HCT116 (cell line): ENCODE results near the gene TNS3. TPM values are rescaled to one million over a fixed set of nuclear protein-coding genes. Genes with fewer than 3 reads are reported as not detected.

Source experiments
- ATAC-seq: fragments of 200-7000 bp; cut with Tn5 transposase; 2 replicates; pipeline ENCODE4 v1.9.1; 2020; ENCODE audit warnings: mild to moderate bottlenecking, moderate library complexity
- BruUV-seq: library from RNA; stranded (reverse); fragments of 400-500 nt; replicated peaks from 2 replicates; lab custom pipeline; 2021; lab: Mats Ljungman, UMichigan
- CTCF ChIA-PET: fragments of 300-600 bp; sonication (Branson Sonifier 250); formaldehyde crosslinking; loops from one replicate; lab custom pipeline; 2021; ENCODE audit warnings: antibody characterized with exemption; lab: Charles Lee
- POLR2A ChIA-PET: fragments of 300-600, 350-600 bp; sonication (Branson Sonifier 250); formaldehyde crosslinking; loops from one replicate; lab custom pipeline; 2021; ENCODE audit warnings: antibody characterized with exemption; lab: Charles Lee
- RAD21 ChIA-PET, 2 experiments: fragments of 300-600 bp; sonication (Branson Sonifier 250); formaldehyde crosslinking; loops; one replicate each; lab custom pipeline; 2023; ENCODE audit warnings: low total read pairs in 2 of 2; ENCODE audit not compliant: uncharacterized antibody in 2 of 2, unreplicated experiment in 2 of 2, low non-redundant PET in 1 of 2; lab: Charles Lee
- DNase-seq: peaks from one replicate; pipeline ENCODE4 v3.0.0-alpha.2; 2010; ENCODE audit warnings: low read depth, low spot score
- H2AFZ ChIP-seq: fragments of 200-600 bp; shearing (Covaris generic), sonication (generic); 2 replicates; pipeline ENCODE4 v1.6.1; 2017; ENCODE audit warnings: low read depth, mixed run types, mixed read lengths, antibody characterized with exemption, low read length; ENCODE audit not compliant: poor library complexity, severe bottlenecking
- H3K27ac ChIP-seq: 2 replicates; pipeline ENCODE4 v1.5.1; 2012; ENCODE audit warnings: low read depth, low read length
- H3K27me3 ChIP-seq: fragments of 200-600 bp; sonication (generic); 2 replicates; pipeline ENCODE4 v1.6.1; 2016; ENCODE audit warnings: mixed run types, low read length, mixed read lengths; ENCODE audit not compliant: insufficient read depth
- H3K36me3 ChIP-seq, 2 experiments: fragments of 200-500 bp in 1 of 2; fragments of 200-600 bp in 1 of 2; sonication (Bioruptor generic) in 1 of 2; sonication (generic) in 1 of 2; 2 replicates each; pipeline versions ENCODE4 v1.5.1 to v1.6.1; 2014 to 2016; ENCODE audit warnings: low read length in 2 of 2, inconsistent platforms in 1 of 2, mixed read lengths in 1 of 2, mixed run types in 1 of 2; ENCODE audit not compliant: insufficient read depth in 2 of 2, control insufficient read depth in 1 of 2
- H3K4me1 ChIP-seq, 2 experiments: fragments of 200-600 bp in 1 of 2; sonication (generic) in 1 of 2; 2 replicates each; pipeline versions ENCODE4 v1.5.1 to v1.6.1; 2012 to 2017; ENCODE audit warnings: low read length in 2 of 2, inconsistent platforms in 1 of 2, mild to moderate bottlenecking in 1 of 2, mixed read lengths in 1 of 2, mixed run types in 1 of 2, moderate library complexity in 1 of 2; ENCODE audit not compliant: insufficient read depth in 2 of 2, control insufficient read depth in 1 of 2
- H3K4me2 ChIP-seq: fragments of 200-600 bp; sonication (generic); 2 replicates; pipeline ENCODE4 v1.6.1; 2017; ENCODE audit warnings: mixed run types, low read length, mixed read lengths
- H3K4me3 ChIP-seq, 2 experiments: fragments of 200-600 bp in 1 of 2; sonication (generic) in 1 of 2; replicated peaks in 1 of 2; 2 replicates each; pipeline ENCODE4 v1.5.1; 2011 to 2016; ENCODE audit warnings: low read length in 2 of 2, control low read depth in 1 of 2, low read depth in 1 of 2, mild to moderate bottlenecking in 1 of 2, mixed read lengths in 1 of 2, mixed run types in 1 of 2
- H3K79me2 ChIP-seq: fragments of 200-600 bp; sonication (generic); 2 replicates; pipeline ENCODE4 v1.6.1; 2017; ENCODE audit warnings: mild to moderate bottlenecking, mixed run types, low read length, moderate library complexity, mixed read lengths; ENCODE audit not compliant: insufficient read depth
- H3K9ac ChIP-seq: fragments of 200-600 bp; sonication (generic); 2 replicates; pipeline ENCODE4 v1.6.1; 2016; ENCODE audit warnings: low read length, mixed read lengths
- H3K9me2 ChIP-seq: fragments of 200-600 bp; sonication (generic), shearing (Covaris generic); 2 replicates; pipeline ENCODE4 v1.6.1; 2017; ENCODE audit warnings: mixed run types, mild to moderate bottlenecking, moderate library complexity; ENCODE audit not compliant: insufficient read depth
- H3K9me3 ChIP-seq, 2 experiments: fragments of 200-500 bp in 1 of 2; fragments of 200-600 bp in 1 of 2; sonication (Bioruptor generic) in 1 of 2; sonication (generic) in 1 of 2; 2 replicates each; pipeline ENCODE4 v1.6.1; 2014 to 2017; ENCODE audit warnings: low read length in 2 of 2, mixed read lengths in 2 of 2, inconsistent platforms in 1 of 2, low read depth in 1 of 2, mild to moderate bottlenecking in 1 of 2, mixed run types in 1 of 2, moderate library complexity in 1 of 2; ENCODE audit not compliant: control insufficient read depth in 1 of 2, insufficient read depth in 1 of 2
- H4K20me1 ChIP-seq: fragments of 200-600 bp; sonication (generic), shearing (Covaris generic); 2 replicates; pipeline ENCODE4 v1.6.1; 2017; ENCODE audit warnings: mixed run types, mild to moderate bottlenecking, moderate library complexity; ENCODE audit not compliant: insufficient read depth
- CBX3 ChIP-seq: IDR thresholded peaks from 2 replicates; pipeline ENCODE4 v1.6.1; 2012; ENCODE audit warnings: low read depth
- CEBPB ChIP-seq: IDR thresholded peaks from 2 replicates; pipeline ENCODE4 v1.6.1; 2012; ENCODE audit warnings: low read depth
- EZH2 ChIP-seq: fragments of 200-600 bp; sonication (generic); IDR thresholded peaks from 2 replicates; pipeline ENCODE4 v1.6.1; 2017; ENCODE audit warnings: antibody characterized with exemption, mixed run types
- EZH2phosphoT487 ChIP-seq: fragments of 200-600 bp; IDR thresholded peaks from 2 replicates; pipeline ENCODE4 v1.6.1; 2018; ENCODE audit warnings: antibody characterized with exemption, borderline replicate concordance
- POLR2AphosphoS5 ChIP-seq: IDR thresholded peaks from 2 replicates; pipeline ENCODE4 v1.6.1; 2011; ENCODE audit warnings: mild to moderate bottlenecking, low read depth, low read length, moderate library complexity
- RAD21 ChIP-seq: IDR thresholded peaks from 2 replicates; pipeline ENCODE4 v1.6.1; 2012; ENCODE audit warnings: low read depth, mild to moderate bottlenecking
- REST ChIP-seq: IDR thresholded peaks from 2 replicates; pipeline ENCODE4 v1.6.1; 2012; ENCODE audit warnings: low read depth
- SIN3A ChIP-seq: IDR thresholded peaks from 2 replicates; pipeline ENCODE4 v1.6.1; 2012; ENCODE audit warnings: low read depth
- SP1 ChIP-seq: IDR thresholded peaks from 2 replicates; pipeline ENCODE4 v1.6.1; 2012; ENCODE audit warnings: low read depth
- TCF7L2 ChIP-seq: IDR thresholded peaks from 2 replicates; pipeline ENCODE4 v1.7.0; 2011; ENCODE audit warnings: borderline replicate concordance, inconsistent platforms; ENCODE audit not compliant: insufficient read depth, insufficient read length; ENCODE audit errors: extremely low read depth
- ZFX ChIP-seq: fragments of 450-650 bp; IDR thresholded peaks from 2 replicates; pipeline ENCODE4 v1.6.1; 2017
- ZNF274 ChIP-seq: fragments of 200-500 bp; sonication (Bioruptor generic); IDR thresholded peaks from 2 replicates; pipeline ENCODE4 v1.6.1; 2014; ENCODE audit warnings: mild to moderate bottlenecking, low read depth, low read length, inconsistent platforms
- intact Hi-C: fragments of 100-400 bp; cut with micrococcal nuclease; formaldehyde crosslinking; loops from 2 replicates; pipeline ENCODE4 v1.10.0; 2022
- total RNA-seq: library from RNA; stranded (reverse); gene quantifications from one replicate; pipeline ENCODE4 v1.2.1, GENCODE V29; 2021; ENCODE audit not compliant: unreplicated experiment
- TF ChIP-seq, protein P1 (sequence below), 3 experiments: fragments of 200-600 bp in 1 of 3; sonication (generic) in 1 of 3; IDR thresholded peaks in 2 of 3; conservative IDR thresholded peaks in 1 of 3; 2 replicates each; pipeline ENCODE4 v1.5.1; 2012 to 2017; ENCODE audit warnings: low read depth in 2 of 3, low read length in 2 of 3, antibody characterized with exemption in 1 of 3, borderline replicate concordance in 1 of 3, control low read depth in 1 of 3, mild to moderate bottlenecking in 1 of 3, mixed read lengths in 1 of 3, mixed run types in 1 of 3, moderate library complexity in 1 of 3; ENCODE audit not compliant: insufficient read depth in 1 of 3

The TNS3 gene
- total RNA-seq, 1 experiment from 2014 or later = 9.1 TPM

DNA sequence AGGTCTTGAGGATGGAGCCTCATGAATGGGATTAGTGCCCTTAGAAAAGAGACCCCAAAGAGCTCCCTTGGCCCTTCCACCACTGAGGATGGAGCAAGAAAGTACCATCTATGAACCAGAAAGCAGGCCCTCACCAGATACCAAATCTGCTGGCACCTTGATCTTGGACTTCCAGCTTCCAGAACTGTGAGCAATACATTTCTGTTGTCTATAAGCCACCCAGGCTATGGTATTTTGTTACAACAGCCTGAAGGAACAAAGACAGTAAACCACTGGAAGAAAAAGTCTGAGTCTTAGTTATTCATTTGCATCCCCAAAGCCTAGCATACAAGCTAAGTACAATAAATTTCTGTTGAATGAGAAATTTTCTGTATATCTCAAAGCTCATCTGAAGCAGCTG is 37.9 kb upstream of the TNS3 start:
- Histone ChIP-seq H3K27ac (no peak overlapping the region), H3K36me3 (no peaks in the 10 kb centered on the region), H3K4me2 (no peak overlapping the region), H3K4me1 (no peaks in the 10 kb centered on the region), H3K27me3 (no peaks in the 10 kb centered on the region), H4K20me1 (no peaks in the 10 kb centered on the region), H3K79me2 (no peaks in the 10 kb centered on the region), H3K4me3 (no peak overlapping the region), H3K9me2 (no peaks in the 10 kb centered on the region), H3K9me3 (no peaks in the 10 kb centered on the region), H3K9ac (no peak overlapping the region), H2AFZ (no peak overlapping the region)
- POLR2A ChIA-PET = no interaction called here
- CTCF ChIA-PET = no interaction called here
- TF ChIP-seq REST (no peak), CEBPB (no peak), CBX3 (no peak), ZNF274 (no peak), EZH2phosphoT487 (no peak), RAD21 (no peak), POLR2AphosphoS5 (no peak), EZH2 (no peak), ZFX (no peak), TCF7L2 (no peak), SP1 (no peak), SIN3A (no peak)
- TF ChIP-seq, protein P1, sequence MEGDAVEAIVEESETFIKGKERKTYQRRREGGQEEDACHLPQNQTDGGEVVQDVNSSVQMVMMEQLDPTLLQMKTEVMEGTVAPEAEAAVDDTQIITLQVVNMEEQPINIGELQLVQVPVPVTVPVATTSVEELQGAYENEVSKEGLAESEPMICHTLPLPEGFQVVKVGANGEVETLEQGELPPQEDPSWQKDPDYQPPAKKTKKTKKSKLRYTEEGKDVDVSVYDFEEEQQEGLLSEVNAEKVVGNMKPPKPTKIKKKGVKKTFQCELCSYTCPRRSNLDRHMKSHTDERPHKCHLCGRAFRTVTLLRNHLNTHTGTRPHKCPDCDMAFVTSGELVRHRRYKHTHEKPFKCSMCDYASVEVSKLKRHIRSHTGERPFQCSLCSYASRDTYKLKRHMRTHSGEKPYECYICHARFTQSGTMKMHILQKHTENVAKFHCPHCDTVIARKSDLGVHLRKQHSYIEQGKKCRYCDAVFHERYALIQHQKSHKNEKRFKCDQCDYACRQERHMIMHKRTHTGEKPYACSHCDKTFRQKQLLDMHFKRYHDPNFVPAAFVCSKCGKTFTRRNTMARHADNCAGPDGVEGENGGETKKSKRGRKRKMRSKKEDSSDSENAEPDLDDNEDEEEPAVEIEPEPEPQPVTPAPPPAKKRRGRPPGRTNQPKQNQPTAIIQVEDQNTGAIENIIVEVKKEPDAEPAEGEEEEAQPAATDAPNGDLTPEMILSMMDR (IDR thresholded peaks at IDR 0.05 in 2 of 3, conservative IDR thresholded peaks at IDR 0.05 in 1 of 3; ENCODE audit: borderline replicate concordance in 1 of 3, insufficient read depth in 1 of 3, low read depth in 2 of 3, low read length in 2 of 3) = no peak
- no peak for DNase-seq
- intact Hi-C loops = no loop called here
- ATAC-seq = no peak
- no TSS peak for BruUV-seq
- RAD21 ChIA-PET = no interaction called here
